ENCODE measurements around the gene FUBP1.
"Not testable (repeated sequence)": the region's sequence is repeated elsewhere in the genome, so short reads cannot be mapped to it uniquely, and the experiment has no call there.

- TF ChIP-seq NFATC3 (CRISPR knock-in tag; IDR thresholded peaks at IDR 0.05); CTCF (CRISPR knock-in tag; IDR thresholded peaks at IDR 0.05); POLR2AphosphoS5 (IDR thresholded peaks at IDR 0.05; ENCODE audit: low read depth, low read length); TAF15 (IDR thresholded peaks at IDR 0.05; ENCODE audit: low read depth, low read length, poor library complexity, severe bottlenecking); MYNN (CRISPR knock-in tag; IDR thresholded peaks at IDR 0.05; ENCODE audit: low read depth); ZFP1 (CRISPR knock-in tag; IDR thresholded peaks at IDR 0.05): not testable (repeated sequence)
Observed at GRCh38 chr1:77918918-77919317, 60.0 kb downstream of the FUBP1 start.
